ENCODE results near the gene LAS1L. TPM values are rescaled to one million over a fixed set of nuclear protein-coding genes. Genes with fewer than 3 reads are reported as not detected.

LAS1L gene
- total and polyA plus RNA-seq, 4 donors: 15.5 to 27.0 (median 23.1) TPM

DNA sequence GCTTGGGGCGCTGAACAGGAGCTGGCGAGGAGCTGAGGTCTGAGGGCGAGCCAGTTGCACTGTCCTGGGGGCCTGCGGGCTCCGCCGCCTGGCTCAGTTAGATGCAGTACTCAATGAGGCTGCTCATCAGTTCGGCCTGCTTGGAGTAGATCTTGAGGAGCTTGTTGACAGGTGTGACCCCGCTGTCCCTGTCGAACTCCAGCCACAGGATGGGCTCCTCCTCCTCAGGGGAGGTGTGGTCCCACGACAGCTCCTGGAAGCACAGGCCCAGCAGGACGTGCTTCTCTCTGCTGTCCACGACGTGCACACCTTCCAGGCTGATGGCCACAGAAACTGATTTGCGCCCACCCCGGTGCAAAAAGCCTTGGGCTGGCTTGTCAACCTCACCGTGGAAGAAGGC, 16.5 kb upstream of the LAS1L start:
- no peaks in the 10 kb centered on the region for H3K36me3 ChIP-seq (ENCODE audit: control insufficient read depth in 4 of 4, insufficient read depth in 4 of 4, low read length in 4 of 4)
- 83 to 91% methylated on average over 14 to 16 of the region's 16 CpGs for WGBS, 2 donors
- no peak overlapping the region for H3K9ac ChIP-seq (ENCODE audit: insufficient read depth in 1 of 2, low read length in 2 of 2)
- TF ChIP-seq, protein P1, sequence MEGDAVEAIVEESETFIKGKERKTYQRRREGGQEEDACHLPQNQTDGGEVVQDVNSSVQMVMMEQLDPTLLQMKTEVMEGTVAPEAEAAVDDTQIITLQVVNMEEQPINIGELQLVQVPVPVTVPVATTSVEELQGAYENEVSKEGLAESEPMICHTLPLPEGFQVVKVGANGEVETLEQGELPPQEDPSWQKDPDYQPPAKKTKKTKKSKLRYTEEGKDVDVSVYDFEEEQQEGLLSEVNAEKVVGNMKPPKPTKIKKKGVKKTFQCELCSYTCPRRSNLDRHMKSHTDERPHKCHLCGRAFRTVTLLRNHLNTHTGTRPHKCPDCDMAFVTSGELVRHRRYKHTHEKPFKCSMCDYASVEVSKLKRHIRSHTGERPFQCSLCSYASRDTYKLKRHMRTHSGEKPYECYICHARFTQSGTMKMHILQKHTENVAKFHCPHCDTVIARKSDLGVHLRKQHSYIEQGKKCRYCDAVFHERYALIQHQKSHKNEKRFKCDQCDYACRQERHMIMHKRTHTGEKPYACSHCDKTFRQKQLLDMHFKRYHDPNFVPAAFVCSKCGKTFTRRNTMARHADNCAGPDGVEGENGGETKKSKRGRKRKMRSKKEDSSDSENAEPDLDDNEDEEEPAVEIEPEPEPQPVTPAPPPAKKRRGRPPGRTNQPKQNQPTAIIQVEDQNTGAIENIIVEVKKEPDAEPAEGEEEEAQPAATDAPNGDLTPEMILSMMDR (IDR thresholded peaks at IDR 0.05; ENCODE audit: control extremely low read depth, extremely low read depth): no peak
- DNase-seq: no peak
- ATAC-seq (ENCODE audit: insufficient read depth, low FRiP score): no peak
- peaks cover 0 to 3% (median 0%) of the 10 kb centered on the region in 4 donors for H3K9me3 ChIP-seq (ENCODE audit: control insufficient read depth in 4 of 4, insufficient read depth in 3 of 4, low read length in 3 of 4)
- H3K27me3 ChIP-seq (ENCODE audit: control insufficient read depth in 3 of 3, insufficient read depth in 3 of 3, low read length in 2 of 3): no peaks in the 10 kb centered on the region
- no peak overlapping the region for H3K27ac ChIP-seq (ENCODE audit: low read depth in 1 of 2, low read length in 1 of 2)
- H3K4me1 ChIP-seq (ENCODE audit: control insufficient read depth in 5 of 5, insufficient read depth in 5 of 5, low read length in 5 of 5): no peaks in the 10 kb centered on the region
- H3K4me3 ChIP-seq: no peak overlapping the region

DNA sequence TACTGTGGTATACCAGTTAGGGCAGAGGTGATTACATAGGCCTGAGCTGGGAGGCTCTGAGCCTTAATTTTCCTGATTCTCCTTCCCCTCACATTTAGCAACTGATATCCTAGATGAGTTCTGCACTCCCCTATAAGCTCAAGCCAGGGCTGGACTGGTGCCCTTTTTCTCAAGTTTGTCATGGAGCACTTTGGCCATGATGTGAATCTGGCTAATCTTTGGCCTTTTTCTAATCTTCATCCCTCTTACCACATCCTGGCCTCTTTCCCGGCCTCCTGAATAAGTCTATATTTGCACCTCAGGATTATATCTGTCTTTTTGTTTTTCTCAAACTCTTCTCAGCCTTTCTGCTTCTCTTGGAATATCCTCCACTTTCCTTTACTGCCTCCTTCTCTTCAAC, 10.9 kb upstream of the LAS1L start:
- Histone ChIP-seq H3K27ac (ENCODE audit: low read depth in 1 of 2, low read length in 1 of 2) (no peak overlapping the region), H3K36me3 (ENCODE audit: control insufficient read depth in 4 of 4, insufficient read depth in 4 of 4, low read length in 4 of 4) (no peaks in the 10 kb centered on the region), H3K4me3 (no peak overlapping the region), H3K9ac (ENCODE audit: insufficient read depth in 1 of 2, low read length in 2 of 2) (no peak overlapping the region), H3K9me3 (ENCODE audit: control insufficient read depth in 4 of 4, insufficient read depth in 3 of 4, low read length in 3 of 4) (no peaks in the 10 kb centered on the region), H3K4me1 (ENCODE audit: control insufficient read depth in 5 of 5, insufficient read depth in 5 of 5, low read length in 5 of 5) (no peaks in the 10 kb centered on the region), H3K27me3 (ENCODE audit: control insufficient read depth in 3 of 3, insufficient read depth in 3 of 3, low read length in 2 of 3) (no peaks in the 10 kb centered on the region)
- TF ChIP-seq, protein P1 (IDR thresholded peaks at IDR 0.05; ENCODE audit: control extremely low read depth, extremely low read depth): no peak
- WGBS, 2 donors: 75 to 94% methylated on average over 1 of the region's 1 CpG
- no peak for DNase-seq
- no peak for ATAC-seq (ENCODE audit: insufficient read depth, low FRiP score)

DNA sequence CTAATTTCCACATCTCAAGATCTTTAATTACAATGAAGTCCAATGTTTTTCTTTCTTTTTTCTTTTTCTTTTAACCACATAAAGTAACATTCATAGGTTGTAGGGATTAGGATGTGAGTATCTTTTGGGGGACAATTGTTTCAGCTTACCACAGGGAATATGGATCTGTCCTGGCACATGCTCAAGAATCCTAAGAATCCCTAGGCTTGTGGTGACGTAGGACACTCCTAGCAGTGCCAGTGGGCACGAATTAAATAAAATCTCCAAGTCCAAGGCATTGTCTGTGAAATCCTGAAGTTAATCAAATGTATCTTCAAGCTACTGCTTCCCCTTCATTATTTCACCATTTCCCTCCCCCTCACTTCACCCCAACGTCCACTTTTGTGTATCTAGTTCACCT, 2.6 kb upstream of the LAS1L start:
- no peak for ATAC-seq (ENCODE audit: insufficient read depth, low FRiP score)
- 38 to 50% methylated on average over 3 of the region's 3 CpGs for WGBS, 2 donors

More for the DNA sequence above, 2.6 kb upstream of the LAS1L start:
- Histone ChIP-seq H3K27ac (ENCODE audit: low read depth in 1 of 2, low read length in 1 of 2) (no peak overlapping the region), H3K4me3 (no peak overlapping the region), H3K27me3 (ENCODE audit: control insufficient read depth in 3 of 3, insufficient read depth in 3 of 3, low read length in 2 of 3) (no peaks in the 10 kb centered on the region), H3K4me1 (ENCODE audit: control insufficient read depth in 5 of 5, insufficient read depth in 5 of 5, low read length in 5 of 5) (peaks cover 0 to 8% (median 0%) of the 10 kb centered on the region in 5 donors), H3K9ac (ENCODE audit: insufficient read depth in 1 of 2, low read length in 2 of 2) (no peak overlapping the region), H3K36me3 (ENCODE audit: control insufficient read depth in 4 of 4, insufficient read depth in 4 of 4, low read length in 4 of 4) (peaks cover 0 to 4% (median under 1%) of the 10 kb centered on the region in 4 donors), H3K9me3 (ENCODE audit: control insufficient read depth in 4 of 4, insufficient read depth in 3 of 4, low read length in 3 of 4) (peaks cover 0 to 6% (median 1%) of the 10 kb centered on the region in 4 donors)
- DNase-seq: no peak
- TF ChIP-seq, protein P1 (IDR thresholded peaks at IDR 0.05; ENCODE audit: control extremely low read depth, extremely low read depth): no peak

Data from lung (tissue), 12 donors.